Esophagus muscularis mucosa (tissue), 4 donors: ENCODE results near the gene MCM10. TPM values are rescaled to one million over a fixed set of nuclear protein-coding genes. Genes with fewer than 3 reads are reported as not detected.

Experiments used
- DNase-seq: peaks from one replicate; pipeline ENCODE4 v3.0.0-alpha.2; 2017; ENCODE audit errors: extremely low spot score
- H3K27ac ChIP-seq, 4 donors: fragments of 200-600 bp; sonication (generic); replicated peaks in 1 of 4; 1 replicate in 3 of 4; 2 replicates in 1 of 4; pipeline ENCODE4 v1.5.1; 2016 to 2019; ENCODE audit warnings: mild to moderate bottlenecking in 1 of 4
- H3K27me3 ChIP-seq, 4 donors: fragments of 200-600 bp; sonication (generic); one replicate each; pipeline versions ENCODE4 v1.5.1 to v1.6.0; 2016 to 2019
- H3K36me3 ChIP-seq, 4 donors: fragments of 200-600 bp; sonication (generic); one replicate each; pipeline ENCODE4 v1.5.1; 2016 to 2019
- H3K4me1 ChIP-seq, 4 donors: fragments of 200-600 bp; sonication (generic); one replicate each; pipeline ENCODE4 v1.5.1; 2016 to 2019
- H3K4me3 ChIP-seq, 4 donors: fragments of 200-600 bp; sonication (generic); 1 replicate in 2 of 4; 2 replicates in 2 of 4; pipeline ENCODE4 v1.5.1; 2016 to 2019; ENCODE audit warnings: mild to moderate bottlenecking in 4 of 4, moderate library complexity in 1 of 4
- H3K9me3 ChIP-seq, 4 donors: fragments of 200-600 bp; sonication (generic); 1 replicate in 3 of 4; 2 replicates in 1 of 4; pipeline ENCODE4 v1.5.1; 2016 to 2019
- CTCF ChIP-seq, 3 experiments: fragments of 200-600 bp in 2 of 3; fragments of 450-650 bp in 1 of 3; sonication (generic) in 2 of 3; IDR thresholded peaks; one replicate each; pipeline ENCODE4 v1.5.1; 2017 to 2019; ENCODE audit warnings: antibody characterized with exemption in 3 of 3, mild to moderate bottlenecking in 2 of 3, moderate library complexity in 1 of 3
- EP300 ChIP-seq: sonication (generic); formaldehyde crosslinking; IDR thresholded peaks from one replicate; pipeline ENCODE4 v1.6.1; 2017; ENCODE audit warnings: antibody characterized with exemption
- POLR2A ChIP-seq: fragments of 450-650 bp; IDR thresholded peaks from one replicate; pipeline ENCODE4 v1.6.1; 2017; ENCODE audit warnings: antibody characterized with exemption, moderate library complexity, mild to moderate bottlenecking, low read depth
- POLR2AphosphoS5 ChIP-seq, 2 donors: sonication (generic); formaldehyde crosslinking; IDR thresholded peaks; one replicate each; pipeline ENCODE4 v1.6.1; 2017; ENCODE audit warnings: antibody characterized with exemption in 2 of 2
- WGBS: methylation state at CpG from one replicate; pipeline ENCODE4 v1.1.5; 2018; 5-methylcytosine and 5-hydroxymethylcytosine counted together
- intact Hi-C: fragments of 100-400 bp; cut with DNase I; formaldehyde crosslinking; loops from one replicate; pipeline ENCODE4 v1.15.1; 2023
- total RNA-seq, 4 donors: library from RNA; depleted of rRNA; stranded (reverse); fragments of >200 nt; gene quantifications; one replicate each; pipeline versions ENCODE4 v1.1.0 to v1.2.1, GENCODE V29; 2016

MCM10 gene
- total RNA-seq, 4 donors from 2014 or later: 0.17 to 0.32 TPM; not detected in 2

DNA sequence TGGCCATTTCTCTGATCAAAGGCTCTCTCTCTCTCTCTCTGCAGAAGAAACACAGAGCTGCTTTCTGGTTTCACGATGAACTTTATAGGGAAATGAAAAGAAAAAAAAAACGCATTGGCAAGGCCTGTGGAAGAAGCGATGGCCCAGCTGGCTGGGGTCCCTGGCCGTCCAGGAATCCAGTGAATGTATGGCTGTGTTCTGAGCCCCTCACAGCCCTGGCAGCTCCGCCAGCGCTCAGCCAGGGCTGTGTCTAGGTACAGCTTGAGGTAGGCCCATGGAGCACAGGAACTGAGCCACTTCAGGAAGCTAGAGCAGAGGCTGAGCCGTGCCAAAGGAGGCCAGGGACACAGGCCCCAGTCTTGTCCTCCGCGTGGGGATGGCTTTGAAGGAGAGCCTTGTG lies 85.9 kb downstream of the MCM10 start:
- Histone ChIP-seq H3K36me3 (no peaks in the 10 kb centered on the region), H3K27me3 (no peaks in the 10 kb centered on the region), H3K27ac (no peak overlapping the region), H3K4me3 (no peak overlapping the region), H3K4me1 (no peaks in the 10 kb centered on the region), H3K9me3 (no peaks in the 10 kb centered on the region)
- TF ChIP-seq POLR2A (no peak), POLR2AphosphoS5 (IDR thresholded peaks at IDR 0.05) (no peak), CTCF (IDR thresholded peaks at IDR 0.05) (no peak), EP300 (no peak)
- WGBS: 71% methylated on average over 9 of the region's 9 CpGs
- no peak for DNase-seq
- intact Hi-C loops: no loop called here

- 96% methylated on average over 4 of the region's 4 CpGs for WGBS
- TF ChIP-seq CTCF (IDR thresholded peaks at IDR 0.05) (no peak), EP300 (no peak), POLR2A (no peak), POLR2AphosphoS5 (IDR thresholded peaks at IDR 0.05) (no peak)
- Histone ChIP-seq H3K27ac (no peak overlapping the region), H3K4me3 (no peak overlapping the region), H3K9me3 (no peaks in the 10 kb centered on the region), H3K4me1 (no peaks in the 10 kb centered on the region), H3K27me3 (no peaks in the 10 kb centered on the region), H3K36me3 (no peaks in the 10 kb centered on the region)
- DNase-seq: no peak
- intact Hi-C loops: no loop called here
These were observed 86.4 kb downstream of the MCM10 start for GRCh38 chr10:13247784-13248183.

- 89% methylated on average over 4 of the region's 4 CpGs for WGBS
- intact Hi-C loops: no loop called here
- Histone ChIP-seq H3K36me3 (no peaks in the 10 kb centered on the region), H3K4me1 (no peaks in the 10 kb centered on the region), H3K4me3 (no peak overlapping the region), H3K9me3 (no peaks in the 10 kb centered on the region), H3K27me3 (no peaks in the 10 kb centered on the region), H3K27ac (no peak overlapping the region)
- no peak for DNase-seq
- TF ChIP-seq POLR2A (no peak), CTCF (IDR thresholded peaks at IDR 0.05) (no peak), EP300 (no peak), POLR2AphosphoS5 (IDR thresholded peaks at IDR 0.05) (no peak)
These were observed 92.4 kb downstream of the MCM10 start for GRCh38 chr10:13253726-13254125.

DNA sequence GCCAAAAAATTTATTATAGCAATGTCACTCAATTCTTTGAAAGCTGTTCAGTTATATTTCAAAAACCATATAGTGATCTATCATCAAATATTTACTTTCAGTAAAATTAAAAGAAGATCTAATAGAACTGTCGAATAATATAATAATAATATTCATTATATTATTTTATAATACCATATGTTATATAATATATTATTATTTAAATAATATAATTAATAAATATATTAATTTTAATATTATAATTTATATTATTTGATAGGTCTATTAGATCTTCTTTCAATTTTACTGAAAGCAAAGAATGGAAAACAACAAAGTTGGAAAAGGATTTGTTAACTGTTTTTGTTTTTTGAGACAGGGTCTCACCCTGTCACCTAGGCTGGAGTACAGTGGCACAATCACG lies 95.3 kb downstream of the MCM10 start:
- no peaks in the 10 kb centered on the region for H3K27me3 ChIP-seq
- H3K27ac ChIP-seq: no peak overlapping the region
- WGBS: 83% methylated on average over 2 of the region's 2 CpGs
- no peaks in the 10 kb centered on the region for H3K4me1 ChIP-seq
- no peaks in the 10 kb centered on the region for H3K9me3 ChIP-seq
- intact Hi-C loops: no loop called here
- H3K36me3 ChIP-seq: no peaks in the 10 kb centered on the region
- no peak for DNase-seq
- TF ChIP-seq EP300 (no peak), POLR2A (no peak), CTCF (IDR thresholded peaks at IDR 0.05) (no peak), POLR2AphosphoS5 (IDR thresholded peaks at IDR 0.05) (no peak)
- no peak overlapping the region for H3K4me3 ChIP-seq

DNA sequence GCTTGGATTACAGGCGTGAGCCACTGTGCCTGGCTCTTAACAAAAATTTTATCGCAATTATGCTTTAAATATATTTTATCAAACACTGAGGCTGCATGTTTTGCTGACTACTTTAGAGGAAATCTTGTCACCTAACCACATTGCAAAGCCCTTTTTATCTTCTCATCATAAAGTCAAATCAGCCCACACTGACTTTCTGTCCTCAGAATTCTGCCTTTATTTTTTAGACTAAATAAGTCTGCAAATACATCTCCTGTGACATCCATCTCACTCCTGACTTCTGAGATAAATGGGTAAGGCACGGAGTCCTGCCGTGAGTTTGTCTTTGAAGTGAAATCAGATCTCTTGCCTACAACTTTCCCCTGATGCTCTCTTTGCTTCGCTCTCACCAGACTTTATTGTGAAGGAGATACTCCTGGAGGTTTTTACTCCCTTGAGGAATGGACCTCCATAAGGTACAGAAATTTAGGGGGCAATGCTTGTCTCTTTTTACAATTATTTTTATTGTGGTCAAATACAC lies 96.3 kb downstream of the MCM10 start:
- Histone ChIP-seq H3K27ac (no peak overlapping the region), H3K9me3 (no peaks in the 10 kb centered on the region), H3K4me1 (no peaks in the 10 kb centered on the region), H3K27me3 (no peaks in the 10 kb centered on the region), H3K4me3 (no peak overlapping the region), H3K36me3 (no peaks in the 10 kb centered on the region)
- intact Hi-C loops: no loop called here
- TF ChIP-seq EP300 (no peak), POLR2A (no peak), POLR2AphosphoS5 (IDR thresholded peaks at IDR 0.05) (no peak), CTCF (IDR thresholded peaks at IDR 0.05) (no peak)
- WGBS: 76% methylated on average over 5 of the region's 5 CpGs
- DNase-seq: no peak
